B cell (primary cell): ENCODE measurements around the gene GNB5.

Experiments
- CTCF ChIP-seq: fragments of 200-600 bp; IDR thresholded peaks from one replicate; pipeline ENCODE4 v1.8.0; 2022; ENCODE audit warnings: antibody characterized with exemption, mild to moderate bottlenecking
- EZH2 ChIP-seq: IDR thresholded peaks from 2 replicates; pipeline ENCODE4 v1.6.1; 2012; ENCODE audit warnings: borderline replicate concordance, low read depth, mild to moderate bottlenecking, moderate library complexity, low read length; ENCODE audit not compliant: insufficient read depth, poor library complexity, severe bottlenecking

DNA sequence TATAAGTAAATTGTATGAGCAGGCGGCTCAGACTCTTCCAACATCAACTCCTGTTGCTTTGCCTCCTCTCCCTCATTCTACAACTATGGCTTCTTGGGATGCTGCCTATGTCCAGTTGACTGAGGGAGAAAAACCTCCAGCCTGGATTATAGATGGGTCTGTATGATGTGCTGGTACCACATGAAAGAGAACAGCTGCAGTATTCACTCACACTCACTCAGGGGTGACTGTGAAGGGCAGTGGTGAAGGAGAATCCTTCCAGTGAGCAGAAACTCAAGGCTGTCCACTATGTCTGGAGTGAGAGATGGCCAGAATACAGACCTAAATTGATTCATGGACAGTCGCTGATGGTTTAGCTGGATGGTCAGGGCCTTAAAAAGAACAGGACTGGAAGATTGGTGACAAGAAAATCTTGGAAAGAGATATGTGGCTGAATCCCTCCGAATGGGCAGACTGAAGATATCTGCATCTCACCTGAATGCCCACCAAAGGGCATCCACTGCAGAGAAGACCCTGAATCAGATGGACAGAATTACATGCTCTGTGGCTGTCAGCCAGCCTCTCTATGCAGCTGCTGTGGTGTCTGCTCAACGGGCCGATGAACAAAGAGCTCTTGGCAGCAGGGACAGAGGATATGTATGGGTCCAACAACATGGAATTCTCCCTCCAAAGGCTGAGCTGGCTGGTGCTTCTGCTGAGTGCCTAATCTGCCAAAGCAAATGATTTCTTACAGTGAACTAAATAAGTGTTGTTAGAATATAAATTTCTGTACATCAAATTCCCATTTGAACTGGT is 76.7 kb downstream of the GNB5 start:
- no peak for TF ChIP-seq CTCF
- no peak for TF ChIP-seq EZH2
